ENCODE measurements around the gene ATP6V1F. TPM values are rescaled to one million over a fixed set of nuclear protein-coding genes. Genes with fewer than 3 reads are reported as not detected.

Gene ATP6V1F
- total RNA-seq, 1 experiment from 2014 or later, result 149 TPM

DNA sequence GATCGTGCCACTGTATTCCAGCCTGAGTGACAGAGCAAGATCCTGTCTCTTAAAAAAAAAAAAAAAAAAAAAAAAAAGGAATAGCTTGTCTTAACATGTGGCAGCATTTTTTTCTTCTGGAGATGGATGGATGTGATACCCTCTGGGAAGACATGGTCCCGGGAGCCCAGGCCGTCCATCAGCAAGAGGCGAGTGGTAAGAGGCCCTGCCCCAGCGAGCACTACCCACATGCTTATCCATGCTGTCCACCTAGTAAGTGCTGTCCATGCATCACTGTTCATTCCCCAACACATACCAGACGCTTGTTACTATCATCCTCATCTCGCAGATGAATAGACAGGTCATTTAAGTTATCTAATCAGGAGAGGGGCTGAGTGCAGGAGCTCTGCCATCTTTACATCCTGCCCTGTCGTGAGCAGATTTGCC is 12.9 kb downstream of the ATP6V1F start:
- TF ChIP-seq SIN3A (IDR thresholded peaks at IDR 0.05; ENCODE audit: low read depth) (no peak), JUND (IDR thresholded peaks at IDR 0.05) (no peak), ZFX (IDR thresholded peaks at IDR 0.05) (no peak), YY1 (IDR thresholded peaks at IDR 0.05; ENCODE audit: extremely low read depth, insufficient replicate concordance, low read depth, low read length) (no peak), ZNF274 (IDR thresholded peaks at IDR 0.05; ENCODE audit: low read depth, low read length) (no peak), ELF1 (IDR thresholded peaks at IDR 0.05; ENCODE audit: borderline replicate concordance, low read depth) (no peak), SP1 (IDR thresholded peaks at IDR 0.05; ENCODE audit: low read depth) (no peak), EZH2phosphoT487 (IDR thresholded peaks at IDR 0.05; ENCODE audit: borderline replicate concordance) (no peak), POLR2AphosphoS5 (IDR thresholded peaks at IDR 0.05; ENCODE audit: low read depth, low read length) (no peak), RAD21 (IDR thresholded peaks at IDR 0.05; ENCODE audit: low read depth) (no peak), FOSL1 (IDR thresholded peaks at IDR 0.05; ENCODE audit: low read depth) (no peak), REST (IDR thresholded peaks at IDR 0.05; ENCODE audit: low read depth) (no peak), CEBPB (IDR thresholded peaks at IDR 0.05; ENCODE audit: low read depth) (no peak), CBX3 (IDR thresholded peaks at IDR 0.05; ENCODE audit: low read depth) (no peak), SRF (IDR thresholded peaks at IDR 0.05; ENCODE audit: low read depth) (no peak), EZH2 (IDR thresholded peaks at IDR 0.05) (no peak)
- TF ChIP-seq, protein P1, sequence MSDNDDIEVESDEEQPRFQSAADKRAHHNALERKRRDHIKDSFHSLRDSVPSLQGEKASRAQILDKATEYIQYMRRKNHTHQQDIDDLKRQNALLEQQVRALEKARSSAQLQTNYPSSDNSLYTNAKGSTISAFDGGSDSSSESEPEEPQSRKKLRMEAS (IDR thresholded peaks at IDR 0.05), result no peak
- TF ChIP-seq, protein P2, sequence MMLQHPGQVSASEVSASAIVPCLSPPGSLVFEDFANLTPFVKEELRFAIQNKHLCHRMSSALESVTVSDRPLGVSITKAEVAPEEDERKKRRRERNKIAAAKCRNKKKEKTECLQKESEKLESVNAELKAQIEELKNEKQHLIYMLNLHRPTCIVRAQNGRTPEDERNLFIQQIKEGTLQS (IDR thresholded peaks at IDR 0.05), result no peak
- no peaks in the 10 kb centered on the region for H3K9me2 ChIP-seq (ENCODE audit: insufficient read depth)
- H2AFZ ChIP-seq (ENCODE audit: low read depth, low read length, poor library complexity, severe bottlenecking), result no peak overlapping the region
- H3K4me1 ChIP-seq (ENCODE audit: control insufficient read depth in 1 of 2, insufficient read depth in 2 of 2, low read length in 2 of 2), result peaks cover 18 to 37% of the 10 kb centered on the region in 2 experiments
- RAD21 ChIA-PET (ENCODE audit: low non-redundant PET in 1 of 2, low total read pairs in 2 of 2, uncharacterized antibody in 2 of 2, unreplicated experiment in 2 of 2), result no interaction called here
- no peak overlapping the region for H3K4me3 ChIP-seq (replicated peaks in 1 of 2; ENCODE audit: low read depth in 1 of 2, low read length in 2 of 2)
- H4K20me1 ChIP-seq (ENCODE audit: insufficient read depth), result no peaks in the 10 kb centered on the region
- DNase-seq (ENCODE audit: low read depth, low spot score) (no peak), ATAC-seq (no peak)
- POLR2A ChIA-PET, result no interaction called here
- H3K9me3 ChIP-seq (ENCODE audit: control insufficient read depth in 1 of 2, insufficient read depth in 1 of 2, low read depth in 1 of 2, low read length in 2 of 2), result no peaks in the 10 kb centered on the region
- H3K36me3 ChIP-seq (ENCODE audit: control insufficient read depth in 1 of 2, insufficient read depth in 2 of 2, low read length in 2 of 2), result no peaks in the 10 kb centered on the region
- H3K79me2 ChIP-seq (ENCODE audit: insufficient read depth, low read length), result no peaks in the 10 kb centered on the region
- CTCF ChIA-PET, result no interaction called here
- no TSS peak for BruUV-seq (replicated peaks)
- H3K27me3 ChIP-seq (ENCODE audit: insufficient read depth, low read length), result no peaks in the 10 kb centered on the region
- intact Hi-C loops (cut with micrococcal nuclease), result no loop called here
- H3K9ac ChIP-seq (ENCODE audit: low read length), result no peak overlapping the region
- H3K4me2 ChIP-seq (ENCODE audit: low read length), result no peak overlapping the region
- no peak overlapping the region for H3K27ac ChIP-seq (ENCODE audit: low read depth, low read length)
